SK-N-SH treated with all-trans-retinoic acid at 6 μM for 48 hours (cell line): Measurements from ENCODE around the gene SDK1.

Source experiments
- GLIS3 ChIP-seq: fragments of 250-450 bp; sonication (Bioruptor Pico); IDR thresholded peaks from 2 replicates; pipeline ENCODE4 v1.5.0; 2020; ENCODE audit warnings: mild to moderate bottlenecking, moderate library complexity
- OSR1 ChIP-seq: fragments of 250-450 bp; sonication (Bioruptor Pico); IDR thresholded peaks from 2 replicates; pipeline ENCODE4 v1.8.0; 2022; ENCODE audit warnings: moderate library complexity, mild to moderate bottlenecking, inconsistent platforms
- RARB ChIP-seq: fragments of 250-450 bp; sonication (Bioruptor Pico); IDR thresholded peaks from 2 replicates; pipeline ENCODE4 v1.8.0; 2021; ENCODE audit warnings: mild to moderate bottlenecking, moderate library complexity
- TOX ChIP-seq: fragments of 250-450 bp; sonication (Bioruptor Pico); IDR thresholded peaks from 2 replicates; pipeline ENCODE4 v1.8.0; 2021; ENCODE audit warnings: mild to moderate bottlenecking, moderate library complexity, borderline replicate concordance
- ZNF565 ChIP-seq: fragments of 450-650 bp; formaldehyde crosslinking; conservative IDR thresholded peaks from 2 replicates; pipeline ENCODE4 v1.5.0; 2020; ENCODE audit warnings: low read depth, mild to moderate bottlenecking, moderate library complexity

DNA sequence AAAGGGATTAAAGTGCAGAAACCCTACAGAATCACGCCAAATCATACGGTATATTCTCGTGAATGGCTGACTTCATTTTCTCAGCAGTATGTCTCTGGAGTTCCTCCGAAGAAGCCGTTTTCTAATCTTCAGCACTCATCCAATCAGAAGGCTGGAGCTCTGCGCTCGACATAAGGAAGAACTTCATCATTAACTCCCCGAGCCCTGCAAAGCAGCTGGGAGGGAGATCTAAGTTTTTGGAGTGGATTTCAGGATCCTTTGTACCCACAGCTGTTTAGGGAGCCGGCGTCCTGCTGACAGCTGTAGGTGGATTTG lies 40.7 kb upstream of the SDK1 start:
- TF ChIP-seq GLIS3 (CRISPR knock-in tag) (no peak), RARB (CRISPR knock-in tag) (no peak), ZNF565 (CRISPR knock-in tag) (no peak), OSR1 (CRISPR knock-in tag) (no peak), TOX (CRISPR knock-in tag) (no peak)
